Transverse colon (tissue), 4 donors: Measurements from ENCODE around the gene HDGFL3. TPM values are rescaled to one million over a fixed set of nuclear protein-coding genes. Genes with fewer than 3 reads are reported as not detected.
"Not testable (repeated sequence)": the region's sequence is repeated elsewhere in the genome, so short reads cannot be mapped to it uniquely, and the experiment has no call there.

Experiments
- DNase-seq: peaks from one replicate; pipeline ENCODE4 v3.0.0-alpha.2; 2019
- H3K27ac ChIP-seq, 4 donors: fragments of 200-600 bp; sonication (generic); 2 replicates each; pipeline ENCODE4 v1.5.1; 2016 to 2018; ENCODE audit warnings: inconsistent platforms in 4 of 4
- H3K27me3 ChIP-seq: fragments of 200-600 bp; sonication (generic); 2 replicates; pipeline ENCODE4 v1.5.1; 2017; ENCODE audit warnings: inconsistent platforms
- H3K36me3 ChIP-seq, 4 donors: fragments of 200-600 bp; sonication (generic); 2 replicates each; pipeline ENCODE4 v1.5.1; 2017 to 2019; ENCODE audit warnings: inconsistent platforms in 4 of 4
- H3K4me1 ChIP-seq, 4 donors: fragments of 200-600 bp; sonication (generic); 2 replicates each; pipeline ENCODE4 v1.5.1; 2017 to 2020; ENCODE audit warnings: inconsistent platforms in 4 of 4
- H3K4me3 ChIP-seq, 4 donors: fragments of 200-600 bp; sonication (generic); 1 replicate in 1 of 4; 2 replicates in 3 of 4; pipeline versions ENCODE4 v1.5.1 to v1.6.1; 2017 to 2019; ENCODE audit warnings: inconsistent platforms in 4 of 4
- H3K9me3 ChIP-seq, 2 donors: fragments of 200-600 bp; sonication (generic); 2 replicates each; pipeline ENCODE4 v1.5.1; 2017 to 2019; ENCODE audit warnings: inconsistent platforms in 2 of 2
- CTCF ChIP-seq, 5 experiments: fragments of 200-600 bp in 3 of 5; fragments of 450-650 bp in 2 of 5; sonication (generic) in 3 of 5; IDR thresholded peaks; 1 replicate in 2 of 5; 2 replicates in 3 of 5; pipeline ENCODE4 v1.5.1; 2016 to 2017; ENCODE audit warnings: antibody characterized with exemption in 5 of 5, inconsistent platforms in 3 of 5, mild to moderate bottlenecking in 2 of 5, moderate library complexity in 1 of 5
- EP300 ChIP-seq: sonication (generic); formaldehyde crosslinking; IDR thresholded peaks from one replicate; pipeline ENCODE4 v1.6.1; 2017; ENCODE audit warnings: antibody characterized with exemption, low read depth
- POLR2A ChIP-seq: fragments of 450-650 bp; IDR thresholded peaks from one replicate; pipeline ENCODE4 v1.6.1; 2016; ENCODE audit warnings: antibody characterized with exemption, mild to moderate bottlenecking, moderate library complexity
- POLR2AphosphoS5 ChIP-seq, 3 donors: sonication (generic); formaldehyde crosslinking; IDR thresholded peaks; one replicate each; pipeline ENCODE4 v1.6.1; 2016; ENCODE audit warnings: antibody characterized with exemption in 3 of 3
- WGBS, 2 donors: methylation state at CpG; one replicate each; pipeline ENCODE4 v1.1.5; 2018; ENCODE audit warnings: low coverage in 1 of 2; 5-methylcytosine and 5-hydroxymethylcytosine counted together
- in situ Hi-C, 4 donors: fragments of 200-750 bp; cut with MboI; loops; one replicate each; pipeline versions ENCODE4 v1.15.0 to v1.15.1; 2017; ENCODE audit warnings: low sequenced_read_pairs in 3 of 4, low pct_ligation_motif_present in 1 of 4, low pct_unique_long_range_greater_than_20kb in 1 of 4
- intact Hi-C: fragments of 100-400 bp; cut with DNase I; formaldehyde crosslinking; loops from one replicate; pipeline ENCODE4 v1.15.1; 2023; ENCODE audit warnings: low total_unique reads
- total RNA-seq, 4 donors: library from RNA; depleted of rRNA; stranded (reverse); fragments of >200 nt; gene quantifications; one replicate each; pipeline ENCODE4 v1.1.0, GENCODE V29; 2016

The HDGFL3 gene
- total RNA-seq, 4 donors from 2014 or later: 2.6 to 16.5 (median 5.2) TPM

DNA sequence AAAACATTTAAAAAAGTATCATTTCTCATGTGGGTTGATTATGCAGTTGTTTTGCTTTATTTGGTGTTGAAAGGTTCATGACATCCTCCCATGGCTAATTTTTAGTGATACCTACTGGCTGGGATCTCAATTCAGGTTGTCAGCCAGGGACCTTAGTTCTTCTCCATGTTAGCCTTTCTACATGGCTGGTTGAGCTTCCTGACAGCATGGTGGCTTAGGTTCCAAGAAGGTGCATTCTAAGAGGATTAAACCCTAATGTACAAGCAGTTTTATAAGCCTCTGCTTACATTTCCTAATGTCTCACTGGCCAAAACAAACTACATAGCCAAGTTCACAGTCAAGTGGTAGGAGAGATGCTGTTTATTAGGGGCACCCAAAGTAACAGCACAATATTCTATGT, 109.5 kb downstream of the HDGFL3 start:
- Histone ChIP-seq H3K27me3 (peaks cover 10% of the 10 kb centered on the region), H3K4me3 (no peak overlapping the region), H3K27ac (no peak overlapping the region), H3K9me3 (peaks cover 0 to 5% of the 10 kb centered on the region in 2 donors), H3K36me3 (no peaks in the 10 kb centered on the region), H3K4me1 (no peaks in the 10 kb centered on the region)
- no peak for DNase-seq
- TF ChIP-seq POLR2A (no peak), EP300 (no peak)
- in situ Hi-C loops: no loop called here
- intact Hi-C loops: no loop called here

DNA sequence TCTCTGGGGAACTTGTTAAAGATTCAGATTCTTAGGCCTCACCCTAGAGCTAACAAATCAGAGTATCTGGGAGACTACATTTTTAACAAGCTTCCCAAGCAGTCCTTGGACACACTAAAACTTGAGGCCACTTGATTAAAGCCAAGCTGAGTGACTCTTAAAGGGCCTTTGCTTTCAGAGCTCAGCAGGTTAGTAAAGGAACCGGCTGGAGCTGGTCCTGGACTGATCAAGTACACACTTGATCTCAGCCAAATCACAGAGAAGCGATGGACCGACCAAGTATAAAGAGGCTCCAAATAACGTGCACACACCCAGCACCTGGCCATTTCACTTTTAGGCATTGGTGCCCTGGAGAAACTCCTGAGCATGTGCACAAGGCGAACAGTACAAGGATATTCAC, 113.0 kb downstream of the HDGFL3 start:
- DNase-seq: no peak
- in situ Hi-C loops (no loop called here), intact Hi-C loops (no loop called here)
- no peak overlapping the region for H3K27ac ChIP-seq
- no peak for TF ChIP-seq EP300
- no peak for TF ChIP-seq CTCF (IDR thresholded peaks at IDR 0.05)
- no peak for TF ChIP-seq POLR2AphosphoS5 (IDR thresholded peaks at IDR 0.05)
- no peak for TF ChIP-seq POLR2A
- no peaks in the 10 kb centered on the region for H3K36me3 ChIP-seq
- H3K9me3 ChIP-seq: peaks cover 0 to 5% of the 10 kb centered on the region in 2 donors
- no peaks in the 10 kb centered on the region for H3K4me1 ChIP-seq
- no peak overlapping the region for H3K4me3 ChIP-seq
- WGBS, 2 donors: 83% methylated on average over 5 of the region's 5 CpGs; no CpG with 5 or more reads in 1 of the 2 donors
- no peaks in the 10 kb centered on the region for H3K27me3 ChIP-seq

DNA sequence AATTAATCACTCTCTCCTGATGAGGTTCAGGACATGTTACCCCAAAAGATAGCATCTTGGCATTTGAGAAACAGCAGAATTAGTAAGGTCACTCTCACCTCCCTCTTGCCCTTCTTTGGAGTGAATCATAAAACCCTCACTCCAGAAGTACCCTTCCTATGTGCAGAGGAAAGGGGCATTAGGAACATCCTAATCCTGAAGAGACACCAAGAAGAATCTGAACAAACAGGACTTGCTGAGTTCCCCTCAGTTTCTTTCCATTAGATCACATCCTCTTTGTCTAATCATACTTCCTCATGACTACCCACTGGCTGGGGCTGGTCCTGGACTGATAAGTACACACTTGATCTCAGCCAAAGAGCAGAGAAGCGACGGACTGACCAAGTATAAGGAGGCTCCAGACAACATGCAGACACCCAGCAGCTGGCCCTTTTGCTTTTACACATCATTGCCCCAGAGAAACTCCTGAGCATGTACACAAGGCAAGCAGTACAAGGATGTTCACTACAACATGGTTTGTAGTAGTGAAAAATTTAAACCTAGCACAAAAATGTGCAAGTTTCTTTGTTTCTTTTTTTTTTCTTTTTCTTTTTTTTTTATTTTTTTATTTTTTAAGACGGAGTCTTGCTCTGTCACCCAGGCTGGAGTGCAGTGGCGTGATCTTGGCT, 115.2 kb downstream of the HDGFL3 start:
- WGBS, 2 donors: 60 to 92% methylated on average over 2 to 4 of the region's 4 CpGs
- Histone ChIP-seq H3K27ac (peak overlapping the region in 1 of 4 donors; percentile 39), H3K36me3 (no peaks in the 10 kb centered on the region), H3K9me3 (no peaks in the 10 kb centered on the region), H3K4me3 (no peak overlapping the region), H3K4me1 (no peaks in the 10 kb centered on the region), H3K27me3 (peaks cover 7% of the 10 kb centered on the region)
- TF ChIP-seq CTCF (IDR thresholded peaks at IDR 0.05) (no peak), POLR2A (peak; percentile 40), POLR2AphosphoS5 (IDR thresholded peaks at IDR 0.05) (peak in 2 of 3 donors; percentile 13 to 28)
- DNase-seq: peak; percentile 36
- in situ Hi-C loops (no loop called here), intact Hi-C loops (no loop called here)

- 71% methylated on average over 3 of the region's 3 CpGs; no CpG with 5 or more reads in 1 of the 2 donors for WGBS, 2 donors
- H3K4me1 ChIP-seq, in situ Hi-C loops, H3K4me3 ChIP-seq, H3K36me3 ChIP-seq, H3K27me3 ChIP-seq, H3K9me3 ChIP-seq, DNase-seq, intact Hi-C loops: not testable (repeated sequence)
- peak overlapping the region in 1 of 4 donors; percentile 39 for H3K27ac ChIP-seq
These were observed 115.7 kb downstream of the HDGFL3 start for GRCh38 chr15:83091965-83092308.

DNA sequence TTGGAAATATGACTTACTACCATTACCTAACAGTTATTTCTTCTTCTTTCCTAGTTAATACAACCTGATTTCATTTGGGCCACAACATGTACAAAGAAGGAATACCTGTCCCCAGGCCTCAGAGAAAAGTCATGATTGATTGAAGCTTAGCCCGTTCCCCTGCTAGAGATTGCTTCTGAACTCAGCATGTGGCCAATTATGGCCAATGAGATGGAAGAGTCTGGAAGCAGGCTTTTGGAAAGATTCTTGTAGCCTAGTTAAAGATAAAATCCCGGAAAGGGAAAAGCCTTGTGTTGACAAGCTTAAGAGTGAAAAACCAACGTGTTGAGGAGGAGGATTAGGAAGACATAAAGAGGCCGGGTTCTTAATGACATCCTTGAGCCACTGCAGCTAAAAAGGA, 117.2 kb downstream of the HDGFL3 start:
- Histone ChIP-seq H3K27me3 (peaks cover 7% of the 10 kb centered on the region), H3K9me3 (no peaks in the 10 kb centered on the region), H3K36me3 (no peaks in the 10 kb centered on the region), H3K27ac (no peak overlapping the region), H3K4me1 (no peaks in the 10 kb centered on the region), H3K4me3 (no peak overlapping the region)
- 66 to 82% methylated on average over 1 to 4 of the region's 4 CpGs for WGBS, 2 donors
- in situ Hi-C loops: no loop called here
- intact Hi-C loops: no loop called here
- TF ChIP-seq POLR2A (no peak), EP300 (no peak), CTCF (IDR thresholded peaks at IDR 0.05) (no peak), POLR2AphosphoS5 (IDR thresholded peaks at IDR 0.05) (no peak)
- no peak for DNase-seq
